A673 (cell line): ENCODE data around the gene CCDC134.

Source experiments
- EZH2 ChIP-seq: fragments of 200-600 bp; sonication (generic); IDR thresholded peaks from 2 replicates; pipeline ENCODE4 v1.6.1; 2017; ENCODE audit warnings: borderline replicate concordance, low read depth, mild to moderate bottlenecking, mixed read lengths, antibody characterized with exemption, low read length; ENCODE audit not compliant: poor library complexity, severe bottlenecking
- TF ChIP-seq, protein P1 (sequence below): fragments of 300-800, 200-600 bp; sonication (generic); conservative IDR thresholded peaks from 2 replicates; pipeline ENCODE4 v1.5.1; 2017; ENCODE audit warnings: low read depth, mild to moderate bottlenecking, antibody characterized with exemption, low read length, moderate library complexity, mixed read lengths

DNA sequence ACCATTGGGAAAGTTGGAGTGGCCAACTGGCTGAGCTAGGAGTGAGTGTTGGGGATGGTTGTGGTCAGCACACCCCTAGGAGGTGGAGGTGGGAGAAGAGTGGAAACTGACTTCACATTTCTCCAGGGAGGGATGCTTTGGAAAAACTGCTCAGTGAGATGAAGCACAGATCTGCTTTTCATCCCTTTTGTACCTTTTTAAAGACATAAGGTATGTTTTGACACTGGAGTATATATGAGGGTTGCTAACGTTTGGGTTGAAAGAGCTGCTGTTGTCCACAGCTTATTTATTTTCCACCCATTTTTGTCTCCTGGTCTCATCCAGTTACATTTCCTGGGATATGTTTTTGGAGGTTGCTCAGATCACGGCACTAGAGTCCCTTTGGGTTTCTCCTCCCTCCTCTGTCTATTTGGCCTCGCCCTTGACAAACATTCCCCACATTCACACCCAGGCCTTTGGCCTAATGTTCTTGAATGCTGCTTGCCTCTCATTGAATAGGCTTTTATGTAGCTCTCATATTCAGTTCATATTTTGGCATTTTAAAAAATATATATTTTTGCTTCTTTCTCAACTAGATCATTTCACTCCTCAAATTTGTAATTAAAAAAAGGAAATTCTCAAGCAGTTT, 40.7 kb downstream of the CCDC134 start:
- TF ChIP-seq, protein P1, sequence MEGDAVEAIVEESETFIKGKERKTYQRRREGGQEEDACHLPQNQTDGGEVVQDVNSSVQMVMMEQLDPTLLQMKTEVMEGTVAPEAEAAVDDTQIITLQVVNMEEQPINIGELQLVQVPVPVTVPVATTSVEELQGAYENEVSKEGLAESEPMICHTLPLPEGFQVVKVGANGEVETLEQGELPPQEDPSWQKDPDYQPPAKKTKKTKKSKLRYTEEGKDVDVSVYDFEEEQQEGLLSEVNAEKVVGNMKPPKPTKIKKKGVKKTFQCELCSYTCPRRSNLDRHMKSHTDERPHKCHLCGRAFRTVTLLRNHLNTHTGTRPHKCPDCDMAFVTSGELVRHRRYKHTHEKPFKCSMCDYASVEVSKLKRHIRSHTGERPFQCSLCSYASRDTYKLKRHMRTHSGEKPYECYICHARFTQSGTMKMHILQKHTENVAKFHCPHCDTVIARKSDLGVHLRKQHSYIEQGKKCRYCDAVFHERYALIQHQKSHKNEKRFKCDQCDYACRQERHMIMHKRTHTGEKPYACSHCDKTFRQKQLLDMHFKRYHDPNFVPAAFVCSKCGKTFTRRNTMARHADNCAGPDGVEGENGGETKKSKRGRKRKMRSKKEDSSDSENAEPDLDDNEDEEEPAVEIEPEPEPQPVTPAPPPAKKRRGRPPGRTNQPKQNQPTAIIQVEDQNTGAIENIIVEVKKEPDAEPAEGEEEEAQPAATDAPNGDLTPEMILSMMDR = no peak
- TF ChIP-seq EZH2 = no peak
